NCI-H345 treated with DMSO at 0.1 percent for 48 hours (cell line): ENCODE data around the gene FRMD4A.
A peak's percentile ranks its signal among the peaks of the same experiment; 100 is the strongest.
"Not testable (repeated sequence)": the region's sequence is repeated elsewhere in the genome, so short reads cannot be mapped to it uniquely, and the experiment has no call there.

ENCODE experiments used
- DNase-seq: peaks from one replicate; lab custom pipeline; 2025; ENCODE audit not compliant: unreplicated experiment; lab: John Stamatoyannopoulos, UW

FRMD4A gene

GRCh38 chr10:13831711-13832141 is 499.0 kb downstream of the FRMD4A start:
- no peak for DNase-seq

- no peak for DNase-seq
These were observed 500.3 kb downstream of the FRMD4A start for GRCh38 chr10:13830385-13830784.

GRCh38 chr10:13829790-13830189 is 500.9 kb downstream of the FRMD4A start:
- DNase-seq: no peak

- not testable (repeated sequence) for DNase-seq
These were observed 502.4 kb downstream of the FRMD4A start for GRCh38 chr10:13828284-13828683.

- DNase-seq: no peak
These were observed 503.5 kb downstream of the FRMD4A start for GRCh38 chr10:13827076-13827797.

- no peak for DNase-seq
These were observed 506.9 kb downstream of the FRMD4A start for GRCh38 chr10:13823709-13824405.

GRCh38 chr10:13823096-13823708 is 507.5 kb downstream of the FRMD4A start:
- peak; percentile 32 for DNase-seq

GRCh38 chr10:13822490-13822889 is 508.2 kb downstream of the FRMD4A start:
- DNase-seq: no peak

GRCh38 chr10:13820964-13821337 is 509.8 kb downstream of the FRMD4A start:
- DNase-seq: peak; percentile 70

- no peak for DNase-seq
These were observed 510.4 kb downstream of the FRMD4A start for GRCh38 chr10:13820119-13820963.

- peak; percentile 55 for DNase-seq
These were observed 514.4 kb downstream of the FRMD4A start for GRCh38 chr10:13816195-13816925.

- no peak for DNase-seq
These were observed 515.0 kb downstream of the FRMD4A start for GRCh38 chr10:13815756-13816155.

GRCh38 chr10:13813550-13813949 is 517.2 kb downstream of the FRMD4A start:
- peak; percentile 16 for DNase-seq

GRCh38 chr10:13812804-13813203 is 517.9 kb downstream of the FRMD4A start:
- no peak for DNase-seq

- no peak for DNase-seq
These were observed 520.2 kb downstream of the FRMD4A start for GRCh38 chr10:13810568-13810967.

GRCh38 chr10:13809427-13809826 is 521.3 kb downstream of the FRMD4A start:
- no peak for DNase-seq

- DNase-seq: no peak
These were observed 522.0 kb downstream of the FRMD4A start for GRCh38 chr10:13808556-13809391.

GRCh38 chr10:13806419-13806818 is 524.3 kb downstream of the FRMD4A start:
- DNase-seq: no peak
